ENCODE data around the gene PRDM15. TPM values are rescaled to one million over a fixed set of nuclear protein-coding genes. Genes with fewer than 3 reads are reported as not detected.
A peak's percentile ranks its signal among the peaks of the same experiment; 100 is the strongest.

The PRDM15 gene
- total RNA-seq, 2 donors from 2014 or later: 6.7 to 18.1 TPM

DNA sequence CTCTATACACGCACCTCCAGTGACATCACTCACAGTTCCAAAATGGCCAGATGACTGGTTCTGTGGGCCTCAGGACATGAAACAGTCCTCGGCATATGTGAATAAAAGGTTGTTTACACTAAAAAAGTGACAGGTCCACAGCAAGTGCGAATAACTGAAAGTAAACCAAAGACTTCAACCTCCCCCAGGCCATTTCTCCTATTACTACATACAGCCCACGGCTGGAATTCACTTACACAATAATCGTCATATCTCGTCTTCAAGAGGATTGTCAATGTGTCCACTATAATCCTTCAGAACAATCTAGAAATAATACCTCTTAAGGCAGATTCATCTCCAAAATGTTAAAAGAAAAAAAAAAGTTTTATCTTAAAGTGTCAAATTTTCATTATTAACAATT, 1.9 kb upstream of the PRDM15 start:
- Histone ChIP-seq H3K9me3 (no peaks in the 10 kb centered on the region), H3K4me3 (no peak overlapping the region), H3K27me3 (replicated peaks; ENCODE audit: insufficient read depth) (no peaks in the 10 kb centered on the region), H3K4me1 (replicated peaks) (no peaks in the 10 kb centered on the region), H3K36me3 (no peaks in the 10 kb centered on the region), H3K27ac (no peak overlapping the region)
- TF ChIP-seq, protein P1, sequence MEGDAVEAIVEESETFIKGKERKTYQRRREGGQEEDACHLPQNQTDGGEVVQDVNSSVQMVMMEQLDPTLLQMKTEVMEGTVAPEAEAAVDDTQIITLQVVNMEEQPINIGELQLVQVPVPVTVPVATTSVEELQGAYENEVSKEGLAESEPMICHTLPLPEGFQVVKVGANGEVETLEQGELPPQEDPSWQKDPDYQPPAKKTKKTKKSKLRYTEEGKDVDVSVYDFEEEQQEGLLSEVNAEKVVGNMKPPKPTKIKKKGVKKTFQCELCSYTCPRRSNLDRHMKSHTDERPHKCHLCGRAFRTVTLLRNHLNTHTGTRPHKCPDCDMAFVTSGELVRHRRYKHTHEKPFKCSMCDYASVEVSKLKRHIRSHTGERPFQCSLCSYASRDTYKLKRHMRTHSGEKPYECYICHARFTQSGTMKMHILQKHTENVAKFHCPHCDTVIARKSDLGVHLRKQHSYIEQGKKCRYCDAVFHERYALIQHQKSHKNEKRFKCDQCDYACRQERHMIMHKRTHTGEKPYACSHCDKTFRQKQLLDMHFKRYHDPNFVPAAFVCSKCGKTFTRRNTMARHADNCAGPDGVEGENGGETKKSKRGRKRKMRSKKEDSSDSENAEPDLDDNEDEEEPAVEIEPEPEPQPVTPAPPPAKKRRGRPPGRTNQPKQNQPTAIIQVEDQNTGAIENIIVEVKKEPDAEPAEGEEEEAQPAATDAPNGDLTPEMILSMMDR (IDR thresholded peaks at IDR 0.05): no peak
- TF ChIP-seq POLR2AphosphoS5 (IDR thresholded peaks at IDR 0.05) (no peak), POLR2A (IDR thresholded peaks at IDR 0.05) (no peak)
- DNase-seq (ENCODE audit: low spot score): no peak
- intact Hi-C loops (cut with DNase I): no loop called here
- WGBS: 95% methylated on average over 6 of the region's 6 CpGs

DNA sequence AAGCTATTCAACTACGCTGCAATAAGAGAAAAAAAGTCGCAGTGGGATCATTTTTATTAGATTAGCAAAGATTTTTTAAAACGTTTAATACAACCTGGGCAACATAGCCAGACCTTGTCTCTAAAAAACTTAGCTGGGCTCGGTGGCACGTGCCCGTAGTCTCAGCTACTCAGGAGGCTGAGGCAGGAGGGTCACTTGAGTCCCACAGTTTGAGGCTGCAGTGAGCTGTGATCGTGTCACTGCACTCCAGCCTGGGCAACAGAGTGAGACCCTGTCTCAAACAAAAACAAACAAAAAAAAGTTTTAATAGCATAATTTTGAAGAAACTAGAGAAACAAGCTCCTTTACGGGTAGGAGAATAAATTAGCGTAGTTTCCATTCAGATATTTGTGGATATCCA, 1.0 kb upstream of the PRDM15 start:
- WGBS: 85% methylated on average over 9 of the region's 9 CpGs
- Histone ChIP-seq H3K36me3 (no peaks in the 10 kb centered on the region), H3K9me3 (no peaks in the 10 kb centered on the region), H3K4me1 (replicated peaks) (no peaks in the 10 kb centered on the region), H3K27ac (no peak overlapping the region), H3K27me3 (replicated peaks; ENCODE audit: insufficient read depth) (no peaks in the 10 kb centered on the region), H3K4me3 (no peak overlapping the region)
- intact Hi-C loops (cut with DNase I): no loop called here
- no peak for DNase-seq (ENCODE audit: low spot score)
- no peak for TF ChIP-seq POLR2AphosphoS5 (IDR thresholded peaks at IDR 0.05)
- TF ChIP-seq POLR2A (IDR thresholded peaks at IDR 0.05): no peak
- TF ChIP-seq, protein P1 (IDR thresholded peaks at IDR 0.05): no peak

DNA sequence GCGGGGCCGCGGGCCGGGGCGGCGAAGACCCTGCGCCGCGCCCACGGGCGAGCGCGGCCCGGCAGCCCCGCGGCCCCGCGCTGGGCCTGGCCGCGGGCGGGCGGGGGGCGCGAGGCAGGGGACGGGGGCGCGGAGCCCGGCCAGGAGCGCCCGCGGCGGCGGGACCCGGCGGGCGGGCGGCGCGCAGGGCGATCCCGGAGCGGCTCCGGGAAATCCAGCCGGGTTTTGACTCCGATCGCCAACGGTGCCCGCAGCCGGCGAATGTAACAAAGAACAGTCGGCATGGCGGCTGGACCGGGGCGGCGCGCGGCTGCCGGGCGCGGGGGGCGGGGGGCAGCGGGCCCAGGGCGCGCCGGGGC, 334 bp downstream of the PRDM15 start:
- H3K4me3 ChIP-seq: peak overlapping the region; percentile 66
- no peaks in the 10 kb centered on the region for H3K27me3 ChIP-seq (replicated peaks; ENCODE audit: insufficient read depth)
- intact Hi-C loops (cut with DNase I): loop anchor here (5.0 kb wide), 1 partner anchor 78 kb away; no protein-coding TSS in a partner anchor
- no peaks in the 10 kb centered on the region for H3K9me3 ChIP-seq
- peak; percentile 74 for DNase-seq (ENCODE audit: low spot score)
- no peak for TF ChIP-seq POLR2A (IDR thresholded peaks at IDR 0.05)
- peak; percentile 2 for TF ChIP-seq POLR2AphosphoS5 (IDR thresholded peaks at IDR 0.05)
- TF ChIP-seq, protein P1 (IDR thresholded peaks at IDR 0.05): no peak
- H3K4me1 ChIP-seq (replicated peaks): no peaks in the 10 kb centered on the region
- 1% methylated on average over 50 of the region's 65 CpGs for WGBS
- no peaks in the 10 kb centered on the region for H3K36me3 ChIP-seq
- peak overlapping the region; percentile 64 to 85 for H3K27ac ChIP-seq

DNA sequence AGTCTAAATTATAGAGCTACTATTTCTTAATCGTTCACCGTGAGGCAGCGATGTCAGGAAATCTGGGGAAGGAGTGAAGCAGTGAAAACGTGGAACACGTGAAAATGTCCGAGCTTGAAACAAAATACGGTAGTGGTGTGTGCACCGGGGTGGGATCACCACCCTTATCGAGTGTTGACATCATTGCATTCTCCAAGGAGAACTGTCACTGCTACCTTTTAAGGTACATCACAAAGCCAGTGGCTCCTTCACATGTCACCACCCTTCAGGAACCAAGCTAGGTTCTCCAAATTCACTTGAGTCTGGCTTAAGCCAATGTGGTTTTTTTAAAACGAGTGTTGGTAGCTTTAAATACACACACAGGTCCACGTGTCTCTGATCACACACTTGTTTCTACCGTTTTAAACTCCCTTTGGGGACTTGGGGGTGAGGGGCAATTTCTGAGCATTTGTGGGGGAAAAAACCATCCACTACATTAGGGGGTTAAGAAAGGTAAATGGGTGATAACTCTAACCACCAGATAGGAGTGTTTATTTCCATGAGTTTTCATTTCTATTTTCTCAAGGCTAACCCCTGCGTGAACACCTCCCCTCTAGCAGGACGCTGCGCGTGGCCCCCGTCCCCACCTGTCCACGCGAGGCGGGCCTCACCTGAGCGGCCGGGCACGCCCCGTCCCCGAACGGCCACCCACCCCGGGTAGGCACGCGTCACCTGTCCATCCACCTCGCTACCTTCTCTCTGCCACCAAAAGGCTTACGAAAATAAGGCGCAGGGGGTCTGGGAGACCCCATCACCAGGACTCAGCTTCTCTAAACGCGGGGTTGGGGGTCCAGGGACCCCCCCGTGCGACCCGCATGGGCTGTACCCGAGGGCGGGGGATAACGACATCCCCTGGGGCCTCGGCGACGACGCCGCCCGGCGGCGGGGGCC, 978 bp downstream of the PRDM15 start:
- H3K36me3 ChIP-seq: no peaks in the 10 kb centered on the region
- TF ChIP-seq, protein P1 (IDR thresholded peaks at IDR 0.05): no peak
- TF ChIP-seq POLR2A (IDR thresholded peaks at IDR 0.05) (peak; percentile 8), POLR2AphosphoS5 (IDR thresholded peaks at IDR 0.05) (no peak)
- H3K27ac ChIP-seq: peak overlapping the region; percentile 48 to 64
- no peaks in the 10 kb centered on the region for H3K27me3 ChIP-seq (replicated peaks; ENCODE audit: insufficient read depth)
- peak overlapping the region; percentile 65 to 66 for H3K4me3 ChIP-seq
- H3K4me1 ChIP-seq (replicated peaks): no peaks in the 10 kb centered on the region
- 2% methylated on average over 48 of the region's 48 CpGs for WGBS
- DNase-seq (ENCODE audit: low spot score): no peak
- intact Hi-C loops (cut with DNase I): loop anchor here (5.0 kb wide), 1 partner anchor 79 kb away; no protein-coding TSS in a partner anchor
- no peaks in the 10 kb centered on the region for H3K9me3 ChIP-seq

Data from prostate gland (tissue), 2 donors.